ENCODE measurements around the gene DTX3L. TPM values are rescaled to one million over a fixed set of nuclear protein-coding genes. Genes with fewer than 3 reads are reported as not detected.

DTX3L gene
- 7.7 and 9.6 TPM in 2 replicates for total RNA-seq (ENCODE audit: low replicate concordance)

DNA sequence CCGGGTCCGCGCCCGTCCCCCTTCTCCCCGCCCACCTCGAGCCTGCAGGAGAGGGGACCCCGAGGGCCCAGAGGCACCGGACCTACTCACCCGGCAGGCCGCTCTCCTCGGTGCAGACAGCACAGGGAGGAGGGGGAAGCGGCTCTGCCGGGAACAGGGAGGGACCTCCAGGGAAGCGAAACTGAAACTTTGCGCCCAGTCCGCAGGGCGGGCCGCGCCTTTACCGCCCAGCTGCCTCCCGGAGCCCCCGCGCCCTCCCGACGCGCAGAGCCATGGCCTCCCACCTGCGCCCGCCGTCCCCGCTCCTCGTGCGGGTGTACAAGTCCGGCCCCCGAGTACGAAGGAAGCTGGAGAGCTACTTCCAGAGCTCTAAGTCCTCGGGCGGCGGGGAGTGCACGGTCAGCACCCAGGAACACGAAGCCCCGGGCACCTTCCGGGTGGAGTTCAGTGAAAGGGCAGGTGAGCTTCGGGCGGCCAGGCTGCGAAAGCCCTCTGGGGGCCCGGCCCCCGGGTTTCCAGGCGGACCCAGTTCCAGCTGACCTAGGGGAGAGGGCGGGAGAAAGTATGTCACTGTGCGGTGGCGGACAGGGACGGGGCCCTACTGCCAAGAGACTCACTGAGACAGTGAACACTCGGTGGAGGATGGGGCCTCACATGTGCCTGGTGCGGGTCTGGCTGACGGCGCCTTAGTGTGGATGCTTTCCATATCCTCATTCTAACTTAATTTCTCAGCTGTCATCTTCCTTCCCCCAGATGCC lies at the start of gene DTX3L, which contains the start of gene PARP9:
TSS of gene DTX3L (plus strand) at position 184 of the 758 bp plus-strand sequence. CDS start at position 273, 89 bp downstream.
TSS of gene PARP9 (minus strand) at position 146 of the 758 bp plus-strand sequence. CDS start 4,680 bp downstream, outside the sequence.

DNA sequence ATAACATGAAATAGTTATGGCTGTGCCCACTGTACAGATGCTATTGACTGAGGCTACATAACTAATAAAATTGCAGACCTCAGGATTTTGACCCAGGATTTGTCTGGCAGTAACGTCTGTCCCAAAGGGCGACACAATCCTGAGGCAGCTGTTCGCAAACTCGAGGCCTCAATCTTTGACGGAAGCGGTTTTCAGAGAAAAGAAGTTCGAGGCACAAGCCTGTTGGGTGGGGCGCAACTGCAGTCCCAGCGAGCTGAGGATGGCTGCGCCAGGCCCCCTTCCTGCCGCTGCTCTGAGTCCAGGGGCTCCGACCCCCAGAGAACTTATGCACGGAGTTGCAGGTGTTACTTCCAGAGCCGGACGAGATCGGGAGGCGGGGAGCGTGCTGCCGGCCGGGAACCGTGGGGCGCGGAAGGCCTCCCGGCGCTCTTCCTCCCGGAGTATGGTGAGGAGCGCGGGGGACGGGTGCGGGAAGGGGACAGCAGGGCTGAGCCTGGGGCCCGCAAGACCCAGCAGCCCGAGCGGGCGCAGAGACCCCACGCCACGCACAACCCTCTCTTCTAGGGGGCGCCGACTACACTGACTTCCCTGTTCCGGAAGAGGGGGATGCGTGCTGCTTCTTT lies 13.4 kb downstream of the DTX3L start, which contains the start of gene PARP15:
TSS of gene PARP15 (plus strand) at position 242 of the 623 bp plus-strand sequence. CDS start at position 260, 18 bp downstream.

Other genes with a start within 250 kb of the DTX3L start
- 0.75 and 5.1 TPM in 2 replicates for gene CSTA, start 239.1 kb upstream of the DTX3L start, total RNA-seq (ENCODE audit: low replicate concordance)
- gene MIX23, start 181.1 kb upstream of the DTX3L start, total RNA-seq (ENCODE audit: low replicate concordance), result 18.6 and 30.0 TPM in 2 replicates
- 25.7 and 28.3 TPM in 2 replicates for gene FAM162A, start 180.2 kb upstream of the DTX3L start, total RNA-seq (ENCODE audit: low replicate concordance)
- gene WDR5B, start 148.3 kb upstream of the DTX3L start, total RNA-seq (ENCODE audit: low replicate concordance), result 3.7 and 4.1 TPM in 2 replicates
- 17.8 and 25.0 TPM in 2 replicates for gene KPNA1, start 49.4 kb upstream of the DTX3L start, total RNA-seq (ENCODE audit: low replicate concordance)
- gene PARP9, start within 50 bp of the DTX3L start, total RNA-seq (ENCODE audit: low replicate concordance), result 12.0 and 20.2 TPM in 2 replicates
- 0.23 TPM in 1 of 2 replicates, not detected in the other for gene PARP15, start 13.3 kb downstream of the DTX3L start, total RNA-seq (ENCODE audit: low replicate concordance)
- gene PARP14, start 116.5 kb downstream of the DTX3L start, total RNA-seq (ENCODE audit: low replicate concordance), result 29.4 and 48.7 TPM in 2 replicates
- gene HSPBAP1, start 229.5 kb downstream of the DTX3L start, total RNA-seq (ENCODE audit: low replicate concordance), result 3.7 and 4.6 TPM in 2 replicates
- 9.2 and 9.4 TPM in 2 replicates for gene SLC49A4, start 230.7 kb downstream of the DTX3L start, total RNA-seq (ENCODE audit: low replicate concordance)